H9 (cell line): Measurements from ENCODE around the gene EPS8L1. TPM values are rescaled to one million over a fixed set of nuclear protein-coding genes. Genes with fewer than 3 reads are reported as not detected.

ENCODE experiments used
- DNase-seq: peaks from one replicate; pipeline ENCODE4 v3.0.0-alpha.2; 2017
- H2AFZ ChIP-seq: one replicate; pipeline ENCODE4 v1.6.1; 2013; ENCODE audit warnings: mild to moderate bottlenecking, low read length, control low read depth, moderate library complexity
- H2AK5ac ChIP-seq: 2 replicates; pipeline ENCODE4 v1.6.1; 2013; ENCODE audit warnings: low read length, control low read depth, mixed read lengths; ENCODE audit not compliant: insufficient read length
- H2BK120ac ChIP-seq: one replicate; pipeline ENCODE4 v1.6.1; 2013; ENCODE audit warnings: low read depth, mild to moderate bottlenecking, low read length, control low read depth, inconsistent platforms; ENCODE audit not compliant: poor library complexity, severe bottlenecking
- H2BK12ac ChIP-seq: 2 replicates; pipeline ENCODE4 v1.6.1; 2013; ENCODE audit warnings: low read length, control low read depth, mixed read lengths, low read depth; ENCODE audit not compliant: insufficient read length
- H2BK15ac ChIP-seq: 2 replicates; pipeline ENCODE4 v1.6.1; 2013; ENCODE audit warnings: low read depth, low read length, control low read depth
- H2BK20ac ChIP-seq: one replicate; pipeline ENCODE4 v1.6.1; 2013; ENCODE audit warnings: low read depth, mild to moderate bottlenecking, low read length, control low read depth, inconsistent platforms; ENCODE audit not compliant: poor library complexity, severe bottlenecking
- H2BK5ac ChIP-seq: 2 replicates; pipeline ENCODE4 v1.6.1; 2013; ENCODE audit warnings: low read length, control low read depth, mixed read lengths; ENCODE audit not compliant: insufficient read length
- H3K14ac ChIP-seq: 2 replicates; pipeline ENCODE4 v1.6.1; 2013; ENCODE audit warnings: low read length, control low read depth; ENCODE audit not compliant: insufficient read depth
- H3K18ac ChIP-seq: 2 replicates; pipeline ENCODE4 v1.6.1; 2013; ENCODE audit warnings: low read depth, mild to moderate bottlenecking, mixed read lengths, low read length, control low read depth; ENCODE audit not compliant: insufficient read length
- H3K23ac ChIP-seq: 2 replicates; pipeline ENCODE4 v1.6.1; 2013; ENCODE audit warnings: low read length, control low read depth, mixed read lengths, low read depth; ENCODE audit not compliant: insufficient read length
- H3K23me2 ChIP-seq: 2 replicates; pipeline ENCODE4 v1.6.1; 2013; ENCODE audit warnings: low read depth, mild to moderate bottlenecking, mixed read lengths, low read length, control low read depth; ENCODE audit not compliant: insufficient read length, poor library complexity, severe bottlenecking
- H3K27ac ChIP-seq: 2 replicates; pipeline ENCODE4 v1.5.1; 2013; ENCODE audit warnings: low read length, control low read depth, mixed read lengths, low read depth; ENCODE audit not compliant: insufficient read length
- H3K27me3 ChIP-seq: 2 replicates; pipeline ENCODE4 v1.6.1; 2013; ENCODE audit warnings: low read length, control low read depth, inconsistent platforms; ENCODE audit not compliant: insufficient read depth
- H3K4ac ChIP-seq: 2 replicates; pipeline ENCODE4 v1.6.1; 2013; ENCODE audit warnings: low read depth, mild to moderate bottlenecking, control low read depth, inconsistent platforms, low read length, moderate library complexity
- H3K4me1 ChIP-seq: 2 replicates; pipeline ENCODE4 v1.6.1; 2013; ENCODE audit warnings: low read length, control low read depth, inconsistent platforms; ENCODE audit not compliant: insufficient read depth
- H3K4me2 ChIP-seq: 2 replicates; pipeline ENCODE4 v1.6.1; 2013; ENCODE audit warnings: low read length, control low read depth, mixed read lengths; ENCODE audit not compliant: insufficient read length, insufficient read depth
- H3K56ac ChIP-seq: 2 replicates; pipeline ENCODE4 v1.6.1; 2013; ENCODE audit warnings: low read depth, mild to moderate bottlenecking, mixed read lengths, low read length, control low read depth; ENCODE audit not compliant: insufficient read length
- H3K79me1 ChIP-seq: 2 replicates; pipeline ENCODE4 v1.6.1; 2013; ENCODE audit warnings: low read depth, mild to moderate bottlenecking, moderate library complexity, low read length, control low read depth, inconsistent platforms; ENCODE audit not compliant: insufficient read depth, poor library complexity, severe bottlenecking
- H3K79me2 ChIP-seq: 2 replicates; pipeline ENCODE4 v1.6.1; 2013; ENCODE audit warnings: low read length, control low read depth, inconsistent platforms; ENCODE audit not compliant: insufficient read depth
- H3K9ac ChIP-seq: 2 replicates; pipeline ENCODE4 v1.6.1; 2013; ENCODE audit warnings: low read length, control low read depth, mixed read lengths; ENCODE audit not compliant: insufficient read length; ENCODE audit errors: extremely low read depth
- H3K9me3 ChIP-seq: one replicate; pipeline ENCODE4 v1.6.1; 2013; ENCODE audit warnings: low read depth, low read length, inconsistent platforms; ENCODE audit not compliant: control insufficient read depth
- H3T11ph ChIP-seq: one replicate; pipeline ENCODE4 v1.6.1; 2013; ENCODE audit warnings: mild to moderate bottlenecking, low read length, control low read depth, inconsistent platforms
- H4K20me1 ChIP-seq: one replicate; pipeline ENCODE4 v1.6.1; 2013; ENCODE audit not compliant: control insufficient read depth, insufficient read length, insufficient read depth
- H4K5ac ChIP-seq: 2 replicates; pipeline ENCODE4 v1.6.1; 2013; ENCODE audit warnings: low read depth, mild to moderate bottlenecking, mixed read lengths, low read length, control low read depth; ENCODE audit not compliant: insufficient read length
- H4K8ac ChIP-seq: replicated peaks from 2 replicates; pipeline ENCODE4 v1.6.1; 2013; ENCODE audit warnings: low read length, control low read depth, mixed read lengths, low read depth; ENCODE audit not compliant: insufficient read length
- H4K91ac ChIP-seq: 2 replicates; pipeline ENCODE4 v1.6.1; 2013; ENCODE audit warnings: low read depth, mild to moderate bottlenecking, moderate library complexity, mixed read lengths, low read length, control low read depth; ENCODE audit not compliant: insufficient read length
- H3K27ac Mint-ChIP-seq, 3 experiments: 2 replicates in 2 of 3; 3 replicates in 1 of 3; pipeline ENCODE4 v1.8.0; 2020 to 2021; ENCODE audit warnings: mixed read lengths in 3 of 3, mild to moderate bottlenecking in 1 of 3, moderate library complexity in 1 of 3
- H3K27me3 Mint-ChIP-seq: 2 replicates; pipeline ENCODE4 v1.8.0; 2021; ENCODE audit warnings: low read depth, mild to moderate bottlenecking, moderate library complexity, mixed read lengths
- H3K36me3 Mint-ChIP-seq, 3 experiments: 2 replicates in 2 of 3; 3 replicates in 1 of 3; pipeline ENCODE4 v1.8.0; 2020 to 2021; ENCODE audit warnings: low read depth in 3 of 3, mixed read lengths in 3 of 3; ENCODE audit not compliant: insufficient read depth in 1 of 3
- H3K4me1 Mint-ChIP-seq, 2 experiments: 2 replicates each; pipeline ENCODE4 v1.8.0; 2020; ENCODE audit warnings: mixed read lengths in 2 of 2
- H3K4me3 Mint-ChIP-seq, 2 experiments: 2 replicates in 1 of 2; 3 replicates in 1 of 2; pipeline ENCODE4 v1.8.0; 2020 to 2021; ENCODE audit warnings: mild to moderate bottlenecking in 2 of 2, mixed read lengths in 2 of 2, moderate library complexity in 1 of 2
- H3K9me3 Mint-ChIP-seq, 2 experiments: 2 replicates in 1 of 2; 3 replicates in 1 of 2; pipeline ENCODE4 v1.8.0; 2020; ENCODE audit warnings: mild to moderate bottlenecking in 2 of 2, mixed read lengths in 2 of 2, moderate library complexity in 1 of 2
- WGBS: extraction: QIAGEN DNeasy Blood & Tissue Kit; methylation state at CpG from one replicate; pipeline ENCODE4 v1.1.7; 2013; ENCODE audit warnings: missing lambda C conversion rate, low lambda C conversion rate, mixed read lengths; ENCODE audit not compliant: insufficient read length; ENCODE audit errors: extremely low coverage; 5-methylcytosine and 5-hydroxymethylcytosine counted together
- total RNA-seq: library from RNA; stranded (reverse); gene quantifications from 2 replicates; pipeline ENCODE4 v1.2.1, GENCODE V29; 2021
- TF ChIP-seq, protein P1 (sequence below): fragments of 200-600 bp; sonication (generic); conservative IDR thresholded peaks from 3 replicates; pipeline ENCODE4 v1.8.0; 2021; ENCODE audit warnings: antibody characterized with exemption, mild to moderate bottlenecking

EPS8L1 gene
- total RNA-seq, 1 experiment from 2014 or later, result 24.0 TPM

GRCh38 chr19:55086730-55087541 lies 11.3 kb downstream of the EPS8L1 start:
- WGBS, result no CpG with 5 or more reads among the region's 74 CpGs
- Histone ChIP-seq H3T11ph (no peak overlapping the region), H3K79me2 (no peaks in the 10 kb centered on the region), H4K20me1 (peaks cover 2% of the 10 kb centered on the region), H3K23me2 (peaks cover 22% of the 10 kb centered on the region), H3K18ac (no peak overlapping the region), H2AK5ac (no peak overlapping the region), H2BK15ac (no peak overlapping the region), H2BK20ac (no peak overlapping the region), H4K91ac (no peak overlapping the region), H3K4me2 (peak overlapping the region; percentile 73), H3K9ac (no peak overlapping the region), H3K27ac (no peak overlapping the region), H2BK12ac (no peak overlapping the region), H3K4ac (no peak overlapping the region), H2BK120ac (no peak overlapping the region), H4K5ac (no peak overlapping the region), H3K14ac (no peak overlapping the region), H3K79me1 (no peaks in the 10 kb centered on the region), H2AFZ (no peak overlapping the region), H3K9me3 (no peaks in the 10 kb centered on the region), H3K23ac (no peak overlapping the region), H3K56ac (no peak overlapping the region), H3K27me3 (no peaks in the 10 kb centered on the region), H3K4me1 (peaks cover 12% of the 10 kb centered on the region; the same call in 1 of the 2 replicates), H4K8ac (no peak overlapping the region), H2BK5ac (no peak overlapping the region)
- TF ChIP-seq, protein P1, sequence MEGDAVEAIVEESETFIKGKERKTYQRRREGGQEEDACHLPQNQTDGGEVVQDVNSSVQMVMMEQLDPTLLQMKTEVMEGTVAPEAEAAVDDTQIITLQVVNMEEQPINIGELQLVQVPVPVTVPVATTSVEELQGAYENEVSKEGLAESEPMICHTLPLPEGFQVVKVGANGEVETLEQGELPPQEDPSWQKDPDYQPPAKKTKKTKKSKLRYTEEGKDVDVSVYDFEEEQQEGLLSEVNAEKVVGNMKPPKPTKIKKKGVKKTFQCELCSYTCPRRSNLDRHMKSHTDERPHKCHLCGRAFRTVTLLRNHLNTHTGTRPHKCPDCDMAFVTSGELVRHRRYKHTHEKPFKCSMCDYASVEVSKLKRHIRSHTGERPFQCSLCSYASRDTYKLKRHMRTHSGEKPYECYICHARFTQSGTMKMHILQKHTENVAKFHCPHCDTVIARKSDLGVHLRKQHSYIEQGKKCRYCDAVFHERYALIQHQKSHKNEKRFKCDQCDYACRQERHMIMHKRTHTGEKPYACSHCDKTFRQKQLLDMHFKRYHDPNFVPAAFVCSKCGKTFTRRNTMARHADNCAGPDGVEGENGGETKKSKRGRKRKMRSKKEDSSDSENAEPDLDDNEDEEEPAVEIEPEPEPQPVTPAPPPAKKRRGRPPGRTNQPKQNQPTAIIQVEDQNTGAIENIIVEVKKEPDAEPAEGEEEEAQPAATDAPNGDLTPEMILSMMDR, result no peak
- Mint-ChIP-seq H3K4me1 (peaks cover 30 to 59% of the 10 kb centered on the region in 2 experiments), H3K36me3 (peaks cover 17 to 30% (median 29%) of the 10 kb centered on the region in 3 experiments; a peak in 6 of 7 replicates), H3K4me3 (peak overlapping the region; percentile 73 to 82), H3K27ac (peak overlapping the region in 1 of 3 experiments; percentile 78; a peak in 3 of 7 replicates), H3K9me3 (no peaks in the 10 kb centered on the region), H3K27me3 (peaks cover 41% of the 10 kb centered on the region)
- peak; percentile 98 for DNase-seq
